ENCODE data around the gene TTC28.
"Not testable (repeated sequence)": the region's sequence is repeated elsewhere in the genome, so short reads cannot be mapped to it uniquely, and the experiment has no call there.

The TTC28 gene

GRCh38 chr22:28682966-28683365, 3.3 kb upstream of the TTC28 start:
- H3K36me3 ChIP-seq (ENCODE audit: control insufficient read depth in 2 of 2, insufficient read depth in 1 of 2, low read length in 2 of 2); H3K27ac ChIP-seq (ENCODE audit: extremely low read depth, low read depth, low read length); H3K4me3 ChIP-seq (ENCODE audit: low read depth, low read length); CTCF ChIA-PET; H3K9me3 ChIP-seq (ENCODE audit: control insufficient read depth, insufficient read depth, low read depth, low read length); H3K4me1 ChIP-seq (ENCODE audit: control insufficient read depth, insufficient read depth, low read length): not testable (repeated sequence)
- POLR2A ChIA-PET, result interaction anchor here (0.7 kb wide), 1 partner anchor 1518 kb away, joined by 5 read pairs; no protein-coding TSS in a partner anchor

- H3K9me3 ChIP-seq (ENCODE audit: control insufficient read depth, insufficient read depth, low read depth, low read length); H3K4me1 ChIP-seq (ENCODE audit: control insufficient read depth, insufficient read depth, low read length); H3K4me3 ChIP-seq (ENCODE audit: low read depth, low read length); H3K36me3 ChIP-seq (ENCODE audit: control insufficient read depth in 2 of 2, insufficient read depth in 1 of 2, low read length in 2 of 2); CTCF ChIA-PET; H3K27ac ChIP-seq (ENCODE audit: extremely low read depth, low read depth, low read length): not testable (repeated sequence)
- POLR2A ChIA-PET, result interaction anchor here (1.0 kb wide), 1 partner anchor 119 kb away, joined by 3 read pairs; the partner anchor contains the start of gene XBP1
- TF ChIP-seq ZNF24 (tag by site-specific recombination; IDR thresholded peaks at IDR 0.05) (peak; percentile 51), HIC1 (tag by site-specific recombination; IDR thresholded peaks at IDR 0.05) (0 out of 2 replicates have a peak, but pooled peaks have one; percentile 27), ZNF639 (tag by site-specific recombination; IDR thresholded peaks at IDR 0.05) (peak; percentile 55; the same call in 1 of the 2 replicates), ZEB2 (tag by site-specific recombination; IDR thresholded peaks at IDR 0.05) (peak; percentile 54; the same call in 1 of the 2 replicates), KLF8 (tag by site-specific recombination; IDR thresholded peaks at IDR 0.05) (0 out of 2 replicates have a peak, but pooled peaks have one; percentile 35), ZNF629 (tag by site-specific recombination; IDR thresholded peaks at IDR 0.05) (peak; percentile 72), SP7 (tag by site-specific recombination; IDR thresholded peaks at IDR 0.05) (peak; percentile 60)
Measured at GRCh38 chr22:28680813-28681490, 1.3 kb upstream of the TTC28 start.

GRCh38 chr22:28678778-28679610, 646 bp downstream of the TTC28 start:
- ChIA-PET POLR2A (interaction anchor here (0.6 to 1.6 kb wide), 3 partner anchors 17 to 146 kb away, joined by 3 to 8 read pairs (median 7); partner anchors contain the start of genes CHEK2 and HSCB), CTCF (interaction anchor here (0.7 to 1.4 kb wide), 2 partner anchors 78 to 291 kb away, joined by 3 to 4 read pairs; no protein-coding TSS in a partner anchor)
- not testable (repeated sequence) for H3K9me3 ChIP-seq (ENCODE audit: control insufficient read depth, insufficient read depth, low read depth, low read length); H3K4me1 ChIP-seq (ENCODE audit: control insufficient read depth, insufficient read depth, low read length); H3K36me3 ChIP-seq (ENCODE audit: control insufficient read depth in 2 of 2, insufficient read depth in 1 of 2, low read length in 2 of 2)
- H3K27ac ChIP-seq (ENCODE audit: extremely low read depth, low read depth, low read length), result peak overlapping the region; percentile 69; the same call in 1 of the 2 replicates
- peak overlapping the region; percentile 57 for H3K4me3 ChIP-seq (ENCODE audit: low read depth, low read length)
- TF ChIP-seq ZBTB26 (tag by site-specific recombination; optimal IDR thresholded peaks at IDR 0.05) (peak; percentile 40), KLF9 (tag by site-specific recombination; IDR thresholded peaks at IDR 0.05; ENCODE audit: low read depth) (peak; percentile 53), KLF1 (tag by site-specific recombination; IDR thresholded peaks at IDR 0.05) (peak; percentile 88), ZBTB11 (tag by site-specific recombination; conservative IDR thresholded peaks at IDR 0.05; ENCODE audit: low read depth) (0 out of 2 replicates have a peak, but pooled peaks have one; percentile 25), KLF7 (tag by site-specific recombination; IDR thresholded peaks at IDR 0.05; ENCODE audit: borderline replicate concordance) (peak; percentile 17; the same call in 1 of the 2 replicates)
- TF ChIP-seq, protein P1, sequence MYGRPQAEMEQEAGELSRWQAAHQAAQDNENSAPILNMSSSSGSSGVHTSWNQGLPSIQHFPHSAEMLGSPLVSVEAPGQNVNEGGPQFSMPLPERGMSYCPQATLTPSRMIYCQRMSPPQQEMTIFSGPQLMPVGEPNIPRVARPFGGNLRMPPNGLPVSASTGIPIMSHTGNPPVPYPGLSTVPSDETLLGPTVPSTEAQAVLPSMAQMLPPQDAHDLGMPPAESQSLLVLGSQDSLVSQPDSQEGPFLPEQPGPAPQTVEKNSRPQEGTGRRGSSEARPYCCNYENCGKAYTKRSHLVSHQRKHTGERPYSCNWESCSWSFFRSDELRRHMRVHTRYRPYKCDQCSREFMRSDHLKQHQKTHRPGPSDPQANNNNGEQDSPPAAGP (tag by site-specific recombination; IDR thresholded peaks at IDR 0.05), result 0 out of 2 replicates have a peak, but pooled peaks have one; percentile 15
- TF ChIP-seq, protein P2, sequence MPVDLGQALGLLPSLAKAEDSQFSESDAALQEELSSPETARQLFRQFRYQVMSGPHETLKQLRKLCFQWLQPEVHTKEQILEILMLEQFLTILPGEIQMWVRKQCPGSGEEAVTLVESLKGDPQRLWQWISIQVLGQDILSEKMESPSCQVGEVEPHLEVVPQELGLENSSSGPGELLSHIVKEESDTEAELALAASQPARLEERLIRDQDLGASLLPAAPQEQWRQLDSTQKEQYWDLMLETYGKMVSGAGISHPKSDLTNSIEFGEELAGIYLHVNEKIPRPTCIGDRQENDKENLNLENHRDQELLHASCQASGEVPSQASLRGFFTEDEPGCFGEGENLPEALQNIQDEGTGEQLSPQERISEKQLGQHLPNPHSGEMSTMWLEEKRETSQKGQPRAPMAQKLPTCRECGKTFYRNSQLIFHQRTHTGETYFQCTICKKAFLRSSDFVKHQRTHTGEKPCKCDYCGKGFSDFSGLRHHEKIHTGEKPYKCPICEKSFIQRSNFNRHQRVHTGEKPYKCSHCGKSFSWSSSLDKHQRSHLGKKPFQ (tag by site-specific recombination; IDR thresholded peaks at IDR 0.05), result peak; percentile 66

All from HEK293 (cell line).